Activated naive CD4-positive, alpha-beta T cell treated with anti-CD3 and anti-CD28 coated beads, Interleukin-2, amount 10 ng/mL, durations not matched to agents 7 days and 5 days (primary cell): ENCODE results near the gene ANKFN1.

Source experiments
- CTCF ChIA-PET: fragments of 350-600 bp; sonication (Branson Sonifier 250); formaldehyde crosslinking; loops from one replicate; lab custom pipeline; 2021; ENCODE audit warnings: antibody characterized with exemption; lab: Charles Lee
- DNase-seq: peaks from one replicate; pipeline ENCODE4 v3.0.0-alpha.2; 2020
- H3K27ac Mint-ChIP-seq: one replicate; pipeline ENCODE4 v1.8.0; 2021; ENCODE audit warnings: mild to moderate bottlenecking, moderate library complexity, mixed read lengths
- H3K27me3 Mint-ChIP-seq: one replicate; pipeline ENCODE4 v1.8.0; 2021; ENCODE audit warnings: mild to moderate bottlenecking, mixed read lengths
- H3K36me3 Mint-ChIP-seq: one replicate; pipeline ENCODE4 v1.8.0; 2021; ENCODE audit warnings: mixed read lengths
- H3K4me1 Mint-ChIP-seq: one replicate; pipeline ENCODE4 v1.8.0; 2021; ENCODE audit warnings: mixed read lengths
- H3K4me3 Mint-ChIP-seq: one replicate; pipeline ENCODE4 v1.8.0; 2021; ENCODE audit warnings: mild to moderate bottlenecking, moderate library complexity, mixed read lengths
- H3K9me3 Mint-ChIP-seq: one replicate; pipeline ENCODE4 v1.8.0; 2021; ENCODE audit warnings: mixed read lengths

The ANKFN1 gene

GRCh38 chr17:56130026-56130425 lies 23.2 kb upstream of the ANKFN1 start:
- no peak for DNase-seq
- no peaks in the 10 kb centered on the region for H3K36me3 Mint-ChIP-seq
- CTCF ChIA-PET = no interaction called here
- H3K27me3 Mint-ChIP-seq = peaks cover 4% of the 10 kb centered on the region
- H3K4me1 Mint-ChIP-seq = no peaks in the 10 kb centered on the region
- no peak overlapping the region for H3K27ac Mint-ChIP-seq
- H3K9me3 Mint-ChIP-seq = no peaks in the 10 kb centered on the region
- H3K4me3 Mint-ChIP-seq = no peak overlapping the region

GRCh38 chr17:56130631-56131030 lies 22.6 kb upstream of the ANKFN1 start:
- DNase-seq = no peak
- Mint-ChIP-seq H3K27me3 (peaks cover 4% of the 10 kb centered on the region), H3K4me3 (no peak overlapping the region), H3K4me1 (no peaks in the 10 kb centered on the region), H3K9me3 (no peaks in the 10 kb centered on the region), H3K27ac (no peak overlapping the region), H3K36me3 (no peaks in the 10 kb centered on the region)
- CTCF ChIA-PET = interaction anchor here (1.0 kb wide), 1 partner anchor 189 kb away, joined by 3 read pairs; no protein-coding TSS in a partner anchor

- Mint-ChIP-seq H3K36me3 (no peaks in the 10 kb centered on the region), H3K27me3 (peaks cover 7% of the 10 kb centered on the region), H3K9me3 (no peaks in the 10 kb centered on the region), H3K4me1 (no peaks in the 10 kb centered on the region), H3K27ac (no peak overlapping the region), H3K4me3 (no peak overlapping the region)
- CTCF ChIA-PET = interaction anchor here (1.0 kb wide), 1 partner anchor 188 kb away, joined by 3 read pairs; no protein-coding TSS in a partner anchor
- no peak for DNase-seq
Measured at GRCh38 chr17:56131431-56131830, 21.8 kb upstream of the ANKFN1 start.

GRCh38 chr17:56136301-56136700 lies 17.0 kb upstream of the ANKFN1 start:
- Mint-ChIP-seq H3K27ac (no peak overlapping the region), H3K4me3 (no peak overlapping the region), H3K36me3 (no peaks in the 10 kb centered on the region), H3K4me1 (no peaks in the 10 kb centered on the region), H3K9me3 (no peaks in the 10 kb centered on the region), H3K27me3 (peaks cover 4% of the 10 kb centered on the region)
- no peak for DNase-seq
- CTCF ChIA-PET = no interaction called here

GRCh38 chr17:56141046-56141839 lies 12.0 kb upstream of the ANKFN1 start:
- no peak for DNase-seq
- Mint-ChIP-seq H3K27me3 (peaks cover under 1% of the 10 kb centered on the region), H3K27ac (no peak overlapping the region), H3K9me3 (no peaks in the 10 kb centered on the region), H3K36me3 (no peaks in the 10 kb centered on the region), H3K4me3 (no peak overlapping the region), H3K4me1 (no peaks in the 10 kb centered on the region)
- CTCF ChIA-PET = no interaction called here

GRCh38 chr17:56142325-56142724 lies 10.9 kb upstream of the ANKFN1 start:
- no peak for DNase-seq
- Mint-ChIP-seq H3K4me3 (no peak overlapping the region), H3K9me3 (no peaks in the 10 kb centered on the region), H3K27me3 (peaks cover 4% of the 10 kb centered on the region), H3K27ac (no peak overlapping the region), H3K36me3 (no peaks in the 10 kb centered on the region), H3K4me1 (no peaks in the 10 kb centered on the region)
- CTCF ChIA-PET = interaction anchor here (1.6 kb wide), 1 partner anchor 15 kb away, joined by 4 read pairs; no protein-coding TSS in a partner anchor

- no peaks in the 10 kb centered on the region for H3K36me3 Mint-ChIP-seq
- H3K27me3 Mint-ChIP-seq = peaks cover 4% of the 10 kb centered on the region
- no peaks in the 10 kb centered on the region for H3K9me3 Mint-ChIP-seq
- DNase-seq = no peak
- no peak overlapping the region for H3K27ac Mint-ChIP-seq
- no peaks in the 10 kb centered on the region for H3K4me1 Mint-ChIP-seq
- no peak overlapping the region for H3K4me3 Mint-ChIP-seq
- CTCF ChIA-PET = interaction anchor here (1.6 kb wide), 1 partner anchor 16 kb away, joined by 4 read pairs; no protein-coding TSS in a partner anchor
Measured at GRCh38 chr17:56142781-56143180, 10.5 kb upstream of the ANKFN1 start.

- DNase-seq = no peak
- no peaks in the 10 kb centered on the region for H3K36me3 Mint-ChIP-seq
- H3K27ac Mint-ChIP-seq = no peak overlapping the region
- H3K27me3 Mint-ChIP-seq = peaks cover 4% of the 10 kb centered on the region
- no peaks in the 10 kb centered on the region for H3K4me1 Mint-ChIP-seq
- no peaks in the 10 kb centered on the region for H3K9me3 Mint-ChIP-seq
- CTCF ChIA-PET = no interaction called here
- no peak overlapping the region for H3K4me3 Mint-ChIP-seq
Measured at GRCh38 chr17:56144223-56144622, 9.1 kb upstream of the ANKFN1 start.

- Mint-ChIP-seq H3K27me3 (peaks cover 4% of the 10 kb centered on the region), H3K9me3 (no peaks in the 10 kb centered on the region), H3K4me3 (no peak overlapping the region), H3K27ac (no peak overlapping the region), H3K4me1 (no peaks in the 10 kb centered on the region), H3K36me3 (no peaks in the 10 kb centered on the region)
- CTCF ChIA-PET = no interaction called here
- DNase-seq = no peak
Measured at GRCh38 chr17:56146534-56146933, 6.7 kb upstream of the ANKFN1 start.

GRCh38 chr17:56148333-56148732 lies 4.9 kb upstream of the ANKFN1 start:
- Mint-ChIP-seq H3K27me3 (peaks cover 4% of the 10 kb centered on the region), H3K9me3 (no peaks in the 10 kb centered on the region), H3K4me3 (no peak overlapping the region), H3K4me1 (no peaks in the 10 kb centered on the region), H3K36me3 (no peaks in the 10 kb centered on the region), H3K27ac (no peak overlapping the region)
- CTCF ChIA-PET = no interaction called here
- no peak for DNase-seq

- H3K4me3 Mint-ChIP-seq = no peak overlapping the region
- DNase-seq = no peak
- H3K36me3 Mint-ChIP-seq = no peaks in the 10 kb centered on the region
- no peaks in the 10 kb centered on the region for H3K4me1 Mint-ChIP-seq
- H3K9me3 Mint-ChIP-seq = no peaks in the 10 kb centered on the region
- no peak overlapping the region for H3K27ac Mint-ChIP-seq
- CTCF ChIA-PET = no interaction called here
- peaks cover 4% of the 10 kb centered on the region for H3K27me3 Mint-ChIP-seq
Measured at GRCh38 chr17:56149266-56150036, 3.8 kb upstream of the ANKFN1 start.

- Mint-ChIP-seq H3K27ac (no peak overlapping the region), H3K36me3 (no peaks in the 10 kb centered on the region), H3K4me3 (no peak overlapping the region), H3K4me1 (no peaks in the 10 kb centered on the region), H3K9me3 (no peaks in the 10 kb centered on the region), H3K27me3 (peaks cover 8% of the 10 kb centered on the region)
- no peak for DNase-seq
- CTCF ChIA-PET = no interaction called here
Measured at GRCh38 chr17:56150649-56151048, 2.6 kb upstream of the ANKFN1 start.

GRCh38 chr17:56157845-56158244 lies 4.6 kb downstream of the ANKFN1 start:
- CTCF ChIA-PET = no interaction called here

GRCh38 chr17:56158344-56158743 lies 5.1 kb downstream of the ANKFN1 start:
- CTCF ChIA-PET = no interaction called here
- H3K9me3 Mint-ChIP-seq = no peaks in the 10 kb centered on the region
- H3K4me3 Mint-ChIP-seq = no peak overlapping the region
- peaks cover 4% of the 10 kb centered on the region for H3K27me3 Mint-ChIP-seq
- H3K27ac Mint-ChIP-seq = no peak overlapping the region
- H3K4me1 Mint-ChIP-seq = no peaks in the 10 kb centered on the region
- H3K36me3 Mint-ChIP-seq = no peaks in the 10 kb centered on the region
- no peak for DNase-seq

More at GRCh38 chr17:56157845-56158244, 4.6 kb downstream of the ANKFN1 start:
- Mint-ChIP-seq H3K36me3 (no peaks in the 10 kb centered on the region), H3K9me3 (no peaks in the 10 kb centered on the region), H3K4me3 (no peak overlapping the region), H3K27me3 (peaks cover 4% of the 10 kb centered on the region), H3K27ac (no peak overlapping the region), H3K4me1 (no peaks in the 10 kb centered on the region)
- no peak for DNase-seq
